HEK293 (cell line): ENCODE measurements around the gene SCFD1.

Experiments used
- BCL11B ChIP-seq: fragments of 450-650 bp; formaldehyde crosslinking; IDR thresholded peaks from 2 replicates; pipeline ENCODE4 v1.5.1; 2016; ENCODE audit warnings: low read depth, missing biosample characterization, missing genetic modification characterization
- REPIN1 ChIP-seq: fragments of 450-650 bp; formaldehyde crosslinking; IDR thresholded peaks from 2 replicates; pipeline ENCODE4 v1.5.1; 2017; ENCODE audit warnings: missing biosample characterization, missing genetic modification characterization, low read depth
- SALL2 ChIP-seq: fragments of 450-650 bp; formaldehyde crosslinking; IDR thresholded peaks from 2 replicates; pipeline ENCODE4 v1.5.0; 2017; ENCODE audit warnings: missing biosample characterization, mild to moderate bottlenecking, missing genetic modification characterization, borderline replicate concordance
- SCRT1 ChIP-seq: fragments of 450-650 bp; formaldehyde crosslinking; IDR thresholded peaks from 2 replicates; pipeline ENCODE4 v1.5.1; 2016; ENCODE audit warnings: missing biosample characterization, missing genetic modification characterization, borderline replicate concordance
- TCF7L2 ChIP-seq: IDR thresholded peaks from 2 replicates; pipeline ENCODE4 v1.6.1; 2011; ENCODE audit warnings: low read depth, mild to moderate bottlenecking, inconsistent platforms, low read length, moderate library complexity, borderline replicate concordance
- ZBTB17 ChIP-seq: fragments of 450-650 bp; formaldehyde crosslinking; IDR thresholded peaks from 2 replicates; pipeline ENCODE4 v1.5.1; 2016; ENCODE audit warnings: missing biosample characterization, missing genetic modification characterization
- ZBTB8A ChIP-seq: fragments of 450-650 bp; formaldehyde crosslinking; IDR thresholded peaks from 2 replicates; pipeline ENCODE4 v1.5.1; 2016; ENCODE audit warnings: missing biosample characterization, missing genetic modification characterization
- ZFP3 ChIP-seq: fragments of 450-650 bp; formaldehyde crosslinking; IDR thresholded peaks from 2 replicates; pipeline ENCODE4 v1.5.1; 2016; ENCODE audit warnings: low read depth, missing biosample characterization, missing genetic modification characterization
- ZFP69B ChIP-seq: fragments of 450-650 bp; formaldehyde crosslinking; IDR thresholded peaks from 2 replicates; pipeline ENCODE4 v1.5.1; 2016; ENCODE audit warnings: missing biosample characterization, missing genetic modification characterization
- ZIC2 ChIP-seq: fragments of 450-650 bp; formaldehyde crosslinking; IDR thresholded peaks from 2 replicates; pipeline ENCODE4 v1.5.1; 2016; ENCODE audit warnings: missing biosample characterization, missing genetic modification characterization
- ZNF10 ChIP-seq: fragments of 450-650 bp; formaldehyde crosslinking; IDR thresholded peaks from 2 replicates; pipeline ENCODE4 v1.5.1; 2017; ENCODE audit warnings: missing biosample characterization, missing genetic modification characterization
- ZNF221 ChIP-seq: fragments of 450-650 bp; formaldehyde crosslinking; IDR thresholded peaks from 2 replicates; pipeline ENCODE4 v1.5.1; 2017; ENCODE audit warnings: missing biosample characterization, missing genetic modification characterization, borderline replicate concordance
- ZNF239 ChIP-seq: fragments of 450-650 bp; formaldehyde crosslinking; IDR thresholded peaks from 2 replicates; pipeline ENCODE4 v1.5.1; 2016; ENCODE audit warnings: missing biosample characterization, missing genetic modification characterization
- ZNF335 ChIP-seq: fragments of 450-650 bp; formaldehyde crosslinking; conservative IDR thresholded peaks from 2 replicates; pipeline ENCODE4 v1.5.1; 2016; ENCODE audit warnings: missing biosample characterization, missing genetic modification characterization
- ZNF37A ChIP-seq: fragments of 450-650 bp; IDR thresholded peaks from 2 replicates; pipeline ENCODE4 v1.5.1; 2018; ENCODE audit warnings: missing biosample characterization, missing genetic modification characterization
- ZNF548 ChIP-seq: fragments of 450-650 bp; formaldehyde crosslinking; IDR thresholded peaks from 2 replicates; pipeline ENCODE4 v1.5.1; 2016; ENCODE audit warnings: missing biosample characterization, missing genetic modification characterization
- ZNF555 ChIP-seq: fragments of 450-650 bp; formaldehyde crosslinking; conservative IDR thresholded peaks from 2 replicates; pipeline ENCODE4 v1.5.1; 2017; ENCODE audit warnings: missing biosample characterization, mild to moderate bottlenecking, missing genetic modification characterization, inconsistent platforms
- ZNF558 ChIP-seq: fragments of 450-650 bp; formaldehyde crosslinking; IDR thresholded peaks from 2 replicates; pipeline ENCODE4 v1.5.1; 2016; ENCODE audit warnings: missing biosample characterization, missing genetic modification characterization
- ZNF658 ChIP-seq: fragments of 450-650 bp; formaldehyde crosslinking; IDR thresholded peaks from 2 replicates; pipeline ENCODE4; 2016; ENCODE audit warnings: missing biosample characterization, missing genetic modification characterization
- ZNF791 ChIP-seq: fragments of 450-650 bp; formaldehyde crosslinking; IDR thresholded peaks from 2 replicates; pipeline ENCODE4 v1.5.1; 2016; ENCODE audit warnings: missing biosample characterization, missing genetic modification characterization
- ZNF837 ChIP-seq: fragments of 450-650 bp; formaldehyde crosslinking; IDR thresholded peaks from 2 replicates; pipeline ENCODE4 v1.5.1; 2016; ENCODE audit warnings: missing biosample characterization, missing genetic modification characterization
- ZSCAN16 ChIP-seq: fragments of 450-650 bp; formaldehyde crosslinking; IDR thresholded peaks from 2 replicates; pipeline ENCODE4 v1.5.1; 2016; ENCODE audit warnings: missing biosample characterization, missing genetic modification characterization
- ZSCAN30 ChIP-seq: fragments of 450-650 bp; IDR thresholded peaks from 2 replicates; pipeline ENCODE4 v1.5.1; 2018; ENCODE audit warnings: missing biosample characterization, mild to moderate bottlenecking, missing genetic modification characterization, moderate library complexity
- TF ChIP-seq, protein P1 (sequence below): fragments of 450-650 bp; formaldehyde crosslinking; IDR thresholded peaks from 2 replicates; pipeline ENCODE4 v1.5.1; 2016; ENCODE audit warnings: missing biosample characterization, missing genetic modification characterization
- TF ChIP-seq, protein P2 (sequence below): fragments of 450-650 bp; formaldehyde crosslinking; IDR thresholded peaks from 2 replicates; pipeline ENCODE4 v1.5.1; 2016; ENCODE audit warnings: missing biosample characterization, missing genetic modification characterization
- TF ChIP-seq, protein P3 (sequence below): IDR thresholded peaks from 2 replicates; pipeline ENCODE4 v1.6.1; 2011; ENCODE audit warnings: mild to moderate bottlenecking, low read depth, low read length, borderline replicate concordance
- TF ChIP-seq, protein P4 (sequence below): sonication (generic); formaldehyde crosslinking; IDR thresholded peaks from 2 replicates; pipeline ENCODE4 v1.8.1; 2022; ENCODE audit warnings: mild to moderate bottlenecking, moderate library complexity, missing genetic modification reagents
- TF ChIP-seq, protein P5 (sequence below): fragments of 450-650 bp; formaldehyde crosslinking; IDR thresholded peaks from 2 replicates; pipeline ENCODE4 v1.5.1; 2017; ENCODE audit warnings: missing biosample characterization, missing genetic modification characterization
- TF ChIP-seq, protein P6 (sequence below): fragments of 450-650 bp; formaldehyde crosslinking; IDR thresholded peaks from 2 replicates; pipeline ENCODE4 v1.5.1; 2016; ENCODE audit warnings: missing biosample characterization, missing genetic modification characterization

The SCFD1 gene

DNA sequence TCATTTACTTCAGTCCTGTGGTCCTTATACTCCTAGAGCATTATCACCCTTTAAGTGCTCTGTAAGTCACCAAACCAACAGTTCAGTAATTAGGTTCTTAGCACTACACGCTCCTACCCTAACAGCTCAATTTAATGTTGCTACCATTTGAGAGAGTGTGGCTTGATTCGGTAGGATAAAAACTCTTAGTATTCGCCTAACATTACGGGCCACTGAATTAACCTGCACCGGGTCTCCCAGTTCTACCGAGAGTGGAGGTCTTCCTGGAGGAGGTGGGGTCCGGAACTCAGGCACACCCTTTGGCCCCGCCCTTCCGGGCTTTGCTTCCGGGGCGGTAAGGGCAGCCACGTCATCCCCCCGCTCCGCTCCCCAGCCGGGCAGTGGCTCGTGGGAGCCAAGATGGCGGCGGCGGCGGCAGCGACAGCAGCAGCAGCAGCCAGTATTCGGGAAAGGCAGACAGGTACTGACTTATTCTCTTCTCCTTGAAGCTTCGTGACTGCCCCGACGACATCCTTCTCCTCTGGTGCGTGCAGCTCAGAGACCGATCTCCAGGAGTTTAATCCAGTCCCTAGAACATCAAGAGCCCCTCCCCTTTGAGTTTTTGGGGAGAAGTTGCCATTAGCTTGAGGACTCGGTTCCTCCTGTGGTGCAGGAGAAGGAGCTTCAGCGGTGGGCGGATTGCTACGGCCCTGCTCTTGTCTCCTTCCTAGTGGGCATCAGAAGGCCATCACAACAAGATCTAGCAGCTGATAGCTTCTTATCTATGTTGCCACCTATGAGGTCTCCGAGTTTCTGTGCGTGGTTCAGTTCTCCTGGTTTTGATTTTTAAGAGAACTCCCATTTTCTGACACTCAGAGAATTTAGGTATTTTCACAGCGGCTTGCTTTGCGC, at the start of gene SCFD1 (continued):
- no peak for TF ChIP-seq ZNF837 (tag by site-specific recombination)
- no peak for TF ChIP-seq ZSCAN16 (tag by site-specific recombination)
- no peak for TF ChIP-seq ZNF791 (tag by site-specific recombination)
- no peak for TF ChIP-seq ZNF10 (tag by site-specific recombination)
- TF ChIP-seq, protein P1, sequence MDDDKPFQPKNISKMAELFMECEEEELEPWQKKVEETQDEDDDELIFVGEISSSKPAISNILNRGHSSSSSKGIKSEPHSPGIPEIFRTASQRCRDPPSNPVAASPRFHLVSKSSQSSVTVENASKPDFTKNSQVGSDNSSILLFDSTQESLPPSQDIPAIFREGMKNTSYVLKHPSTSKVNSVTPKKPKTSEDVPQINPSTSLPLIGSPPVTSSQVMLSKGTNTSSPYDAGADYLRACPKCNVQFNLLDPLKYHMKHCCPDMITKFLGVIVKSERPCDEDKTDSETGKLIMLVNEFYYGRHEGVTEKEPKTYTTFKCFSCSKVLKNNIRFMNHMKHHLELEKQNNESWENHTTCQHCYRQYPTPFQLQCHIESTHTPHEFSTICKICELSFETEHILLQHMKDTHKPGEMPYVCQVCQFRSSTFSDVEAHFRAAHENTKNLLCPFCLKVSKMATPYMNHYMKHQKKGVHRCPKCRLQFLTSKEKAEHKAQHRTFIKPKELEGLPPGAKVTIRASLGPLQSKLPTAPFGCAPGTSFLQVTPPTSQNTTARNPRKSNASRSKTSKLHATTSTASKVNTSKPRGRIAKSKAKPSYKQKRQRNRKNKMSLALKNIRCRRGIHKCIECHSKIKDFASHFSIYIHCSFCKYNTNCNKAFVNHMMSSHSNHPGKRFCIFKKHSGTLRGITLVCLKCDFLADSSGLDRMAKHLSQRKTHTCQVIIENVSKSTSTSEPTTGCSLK (tag by site-specific recombination): no peak
- TF ChIP-seq TCF7L2: no peak
- TF ChIP-seq ZFP3 (tag by site-specific recombination): no peak
- TF ChIP-seq ZNF37A (tag by site-specific recombination): no peak
- TF ChIP-seq, protein P2, sequence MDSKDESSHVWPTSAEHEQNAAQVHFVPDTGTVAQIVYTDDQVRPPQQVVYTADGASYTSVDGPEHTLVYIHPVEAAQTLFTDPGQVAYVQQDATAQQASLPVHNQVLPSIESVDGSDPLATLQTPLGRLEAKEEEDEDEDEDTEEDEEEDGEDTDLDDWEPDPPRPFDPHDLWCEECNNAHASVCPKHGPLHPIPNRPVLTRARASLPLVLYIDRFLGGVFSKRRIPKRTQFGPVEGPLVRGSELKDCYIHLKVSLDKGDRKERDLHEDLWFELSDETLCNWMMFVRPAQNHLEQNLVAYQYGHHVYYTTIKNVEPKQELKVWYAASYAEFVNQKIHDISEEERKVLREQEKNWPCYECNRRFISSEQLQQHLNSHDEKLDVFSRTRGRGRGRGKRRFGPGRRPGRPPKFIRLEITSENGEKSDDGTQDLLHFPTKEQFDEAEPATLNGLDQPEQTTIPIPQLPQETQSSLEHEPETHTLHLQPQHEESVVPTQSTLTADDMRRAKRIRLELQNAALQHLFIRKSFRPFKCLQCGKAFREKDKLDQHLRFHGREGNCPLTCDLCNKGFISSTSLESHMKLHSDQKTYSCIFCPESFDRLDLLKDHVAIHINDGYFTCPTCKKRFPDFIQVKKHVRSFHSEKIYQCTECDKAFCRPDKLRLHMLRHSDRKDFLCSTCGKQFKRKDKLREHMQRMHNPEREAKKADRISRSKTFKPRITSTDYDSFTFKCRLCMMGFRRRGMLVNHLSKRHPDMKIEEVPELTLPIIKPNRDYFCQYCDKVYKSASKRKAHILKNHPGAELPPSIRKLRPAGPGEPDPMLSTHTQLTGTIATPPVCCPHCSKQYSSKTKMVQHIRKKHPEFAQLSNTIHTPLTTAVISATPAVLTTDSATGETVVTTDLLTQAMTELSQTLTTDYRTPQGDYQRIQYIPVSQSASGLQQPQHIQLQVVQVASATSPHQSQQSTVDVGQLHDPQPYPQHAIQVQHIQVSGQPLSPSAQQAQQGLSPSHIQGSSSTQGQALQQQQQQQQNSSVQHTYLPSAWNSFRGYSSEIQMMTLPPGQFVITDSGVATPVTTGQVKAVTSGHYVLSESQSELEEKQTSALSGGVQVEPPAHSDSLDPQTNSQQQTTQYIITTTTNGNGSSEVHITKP (tag by site-specific recombination): peak; percentile 28; the same call in 1 of the 2 replicates
- no peak for TF ChIP-seq ZNF658 (tag by site-specific recombination)
- 0 out of 2 replicates have a peak, but pooled peaks have one; percentile 19 for TF ChIP-seq ZNF558 (tag by site-specific recombination)
- no peak for TF ChIP-seq ZNF239 (tag by site-specific recombination)
- TF ChIP-seq BCL11B (tag by site-specific recombination): no peak
- TF ChIP-seq ZIC2: no peak; the same call in 1 of the 2 replicates
- TF ChIP-seq SCRT1 (tag by site-specific recombination): no peak
- TF ChIP-seq ZBTB17: peak; percentile 74
- TF ChIP-seq ZNF335 (tag by site-specific recombination): peak; percentile 77
- no peak for TF ChIP-seq ZNF555 (tag by site-specific recombination)
- TF ChIP-seq, protein P3, sequence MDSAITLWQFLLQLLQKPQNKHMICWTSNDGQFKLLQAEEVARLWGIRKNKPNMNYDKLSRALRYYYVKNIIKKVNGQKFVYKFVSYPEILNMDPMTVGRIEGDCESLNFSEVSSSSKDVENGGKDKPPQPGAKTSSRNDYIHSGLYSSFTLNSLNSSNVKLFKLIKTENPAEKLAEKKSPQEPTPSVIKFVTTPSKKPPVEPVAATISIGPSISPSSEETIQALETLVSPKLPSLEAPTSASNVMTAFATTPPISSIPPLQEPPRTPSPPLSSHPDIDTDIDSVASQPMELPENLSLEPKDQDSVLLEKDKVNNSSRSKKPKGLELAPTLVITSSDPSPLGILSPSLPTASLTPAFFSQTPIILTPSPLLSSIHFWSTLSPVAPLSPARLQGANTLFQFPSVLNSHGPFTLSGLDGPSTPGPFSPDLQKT: no peak
- TF ChIP-seq REPIN1 (tag by site-specific recombination): no peak
- TF ChIP-seq ZFP69B (tag by site-specific recombination): 0 out of 2 replicates have a peak, but pooled peaks have one; percentile 16
- TF ChIP-seq ZNF548 (tag by site-specific recombination): no peak
- peak; percentile 67 for TF ChIP-seq ZBTB8A (tag by site-specific recombination)
- TF ChIP-seq, protein P4, sequence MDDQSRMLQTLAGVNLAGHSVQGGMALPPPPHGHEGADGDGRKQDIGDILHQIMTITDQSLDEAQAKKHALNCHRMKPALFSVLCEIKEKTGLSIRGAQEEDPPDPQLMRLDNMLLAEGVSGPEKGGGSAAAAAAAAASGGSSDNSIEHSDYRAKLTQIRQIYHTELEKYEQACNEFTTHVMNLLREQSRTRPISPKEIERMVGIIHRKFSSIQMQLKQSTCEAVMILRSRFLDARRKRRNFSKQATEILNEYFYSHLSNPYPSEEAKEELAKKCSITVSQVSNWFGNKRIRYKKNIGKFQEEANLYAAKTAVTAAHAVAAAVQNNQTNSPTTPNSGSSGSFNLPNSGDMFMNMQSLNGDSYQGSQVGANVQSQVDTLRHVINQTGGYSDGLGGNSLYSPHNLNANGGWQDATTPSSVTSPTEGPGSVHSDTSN (CRISPR knock-in tag): 0 out of 2 replicates have a peak, but pooled peaks have one; percentile 37
- TF ChIP-seq ZNF221 (tag by site-specific recombination): no peak
- peak; percentile 69 for TF ChIP-seq ZSCAN30 (tag by site-specific recombination)
- TF ChIP-seq, protein P5, sequence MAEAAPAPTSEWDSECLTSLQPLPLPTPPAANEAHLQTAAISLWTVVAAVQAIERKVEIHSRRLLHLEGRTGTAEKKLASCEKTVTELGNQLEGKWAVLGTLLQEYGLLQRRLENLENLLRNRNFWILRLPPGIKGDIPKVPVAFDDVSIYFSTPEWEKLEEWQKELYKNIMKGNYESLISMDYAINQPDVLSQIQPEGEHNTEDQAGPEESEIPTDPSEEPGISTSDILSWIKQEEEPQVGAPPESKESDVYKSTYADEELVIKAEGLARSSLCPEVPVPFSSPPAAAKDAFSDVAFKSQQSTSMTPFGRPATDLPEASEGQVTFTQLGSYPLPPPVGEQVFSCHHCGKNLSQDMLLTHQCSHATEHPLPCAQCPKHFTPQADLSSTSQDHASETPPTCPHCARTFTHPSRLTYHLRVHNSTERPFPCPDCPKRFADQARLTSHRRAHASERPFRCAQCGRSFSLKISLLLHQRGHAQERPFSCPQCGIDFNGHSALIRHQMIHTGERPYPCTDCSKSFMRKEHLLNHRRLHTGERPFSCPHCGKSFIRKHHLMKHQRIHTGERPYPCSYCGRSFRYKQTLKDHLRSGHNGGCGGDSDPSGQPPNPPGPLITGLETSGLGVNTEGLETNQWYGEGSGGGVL (tag by site-specific recombination): no peak
- no peak for TF ChIP-seq SALL2 (tag by site-specific recombination)
- TF ChIP-seq, protein P6, sequence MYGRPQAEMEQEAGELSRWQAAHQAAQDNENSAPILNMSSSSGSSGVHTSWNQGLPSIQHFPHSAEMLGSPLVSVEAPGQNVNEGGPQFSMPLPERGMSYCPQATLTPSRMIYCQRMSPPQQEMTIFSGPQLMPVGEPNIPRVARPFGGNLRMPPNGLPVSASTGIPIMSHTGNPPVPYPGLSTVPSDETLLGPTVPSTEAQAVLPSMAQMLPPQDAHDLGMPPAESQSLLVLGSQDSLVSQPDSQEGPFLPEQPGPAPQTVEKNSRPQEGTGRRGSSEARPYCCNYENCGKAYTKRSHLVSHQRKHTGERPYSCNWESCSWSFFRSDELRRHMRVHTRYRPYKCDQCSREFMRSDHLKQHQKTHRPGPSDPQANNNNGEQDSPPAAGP (tag by site-specific recombination): peak; percentile 56
